Colonic mucosa (tissue), 4 donors: Measurements from ENCODE around the gene ZNF668. TPM values are rescaled to one million over a fixed set of nuclear protein-coding genes. Genes with fewer than 3 reads are reported as not detected.

ENCODE experiments used
- DNase-seq: peaks from one replicate; pipeline ENCODE4 v3.0.0-alpha.2; 2020
- H3K27ac ChIP-seq: fragments of 200-600 bp; one replicate; pipeline ENCODE4 v1.8.0; 2021
- H3K27me3 ChIP-seq: fragments of 200-600 bp; one replicate; pipeline ENCODE4 v1.8.0; 2021
- H3K36me3 ChIP-seq: fragments of 200-600 bp; one replicate; pipeline ENCODE4 v1.8.0; 2021
- H3K4me1 ChIP-seq: fragments of 200-600 bp; one replicate; pipeline ENCODE4 v1.8.0; 2021; ENCODE audit warnings: mild to moderate bottlenecking
- H3K4me3 ChIP-seq: fragments of 200-600 bp; one replicate; pipeline ENCODE4 v1.8.0; 2021
- H3K9ac ChIP-seq, 2 donors: one replicate each; pipeline ENCODE4 v1.7.0; 2013; ENCODE audit warnings: control low read depth in 2 of 2, low read depth in 2 of 2, low read length in 2 of 2
- H3K9me3 ChIP-seq: fragments of 200-600 bp; one replicate; pipeline ENCODE4 v1.8.0; 2021
- CTCF ChIP-seq: fragments of 200-600 bp; IDR thresholded peaks from one replicate; pipeline ENCODE4 v1.8.0; 2022; ENCODE audit warnings: antibody characterized with exemption, mild to moderate bottlenecking
- intact Hi-C: fragments of 100-400 bp; cut with DNase I; formaldehyde crosslinking; loops from one replicate; pipeline ENCODE4 v1.14.1; 2022
- total RNA-seq, 2 donors: library from RNA; stranded (reverse); fragmentation: NEBNext Ultra II Directional in 1 of 2; extraction: Animal tissue kit (Norgen Biotek cat#: 25700) in 1 of 2; gene quantifications; one replicate each; pipeline ENCODE4 v1.2.1, GENCODE V29; 2021
- donor health status: healthy.
- donor health status: DM: no; HTN: no; CAD: no.
- donor health status: DM: no; HTN: no; CAD: no.

Gene ZNF668
- total RNA-seq = 10 to 100 TPM in 1 of 2 donors, 1 to 10 TPM in 1; 7.8 to 12.8 TPM

GRCh38 chr16:31073970-31074813, at the start of gene ZNF668, which contains the start of gene ZNF646:
Gene ZNF668, minus strand, starts transcription at chr16:31074240. Its CDS starts 9,781 bp downstream, at chr16:31064459.
Gene ZNF646, plus strand, starts transcription at chr16:31074422. Its CDS starts 1,903 bp downstream, at chr16:31076325.
- peaks cover 15% of the 10 kb centered on the region for H3K4me1 ChIP-seq
- H3K4me3 ChIP-seq = peak within 1 kb of the TSS; percentile 80
- no peaks in the 10 kb centered on the region for H3K27me3 ChIP-seq
- intact Hi-C loops = no loop called here
- peaks cover 8% of the 10 kb centered on the region for H3K36me3 ChIP-seq
- peak; percentile 98 for DNase-seq
- peak within 1 kb of the TSS; percentile 93 to 96 for H3K9ac ChIP-seq
- no peaks in the 10 kb centered on the region for H3K9me3 ChIP-seq
- peak within 1 kb of the TSS; percentile 89 for H3K27ac ChIP-seq
- TF ChIP-seq CTCF = no peak

- intact Hi-C loops = no loop called here
- no peak for TF ChIP-seq CTCF
- peaks cover 16% of the 10 kb centered on the region for H3K36me3 ChIP-seq
- no peak overlapping the region for H3K27ac ChIP-seq
- no peaks in the 10 kb centered on the region for H3K27me3 ChIP-seq
- H3K4me1 ChIP-seq = peaks cover 3% of the 10 kb centered on the region
- no peak overlapping the region for H3K4me3 ChIP-seq
- no peaks in the 10 kb centered on the region for H3K9me3 ChIP-seq
- DNase-seq = no peak
- no peak overlapping the region for H3K9ac ChIP-seq
Observed at GRCh38 chr16:31120129-31120528, 46.1 kb upstream of the ZNF668 start.

- no peaks in the 10 kb centered on the region for H3K9me3 ChIP-seq
- H3K27ac ChIP-seq = peak overlapping the region; percentile 87
- intact Hi-C loops = no loop called here
- H3K36me3 ChIP-seq = peaks cover 16% of the 10 kb centered on the region
- H3K9ac ChIP-seq = peak overlapping the region; percentile 72 to 89
- peak overlapping the region; percentile 62 for H3K4me3 ChIP-seq
- TF ChIP-seq CTCF = no peak
- H3K27me3 ChIP-seq = no peaks in the 10 kb centered on the region
- peaks cover 3% of the 10 kb centered on the region for H3K4me1 ChIP-seq
- no peak for DNase-seq
Observed at GRCh38 chr16:31118223-31119155, 44.4 kb upstream of the ZNF668 start.

GRCh38 chr16:31117384-31118222, 43.6 kb upstream of the ZNF668 start, which contains the start of gene KAT8:
Gene KAT8, plus strand, starts transcription at chr16:31117664. Its CDS starts 18 bp downstream, at chr16:31117682.
- Histone ChIP-seq H3K27me3 (no peaks in the 10 kb centered on the region), H3K36me3 (peaks cover 16% of the 10 kb centered on the region), H3K9me3 (no peaks in the 10 kb centered on the region), H3K4me3 (peak within 1 kb of the TSS; percentile 62), H3K4me1 (peaks cover 3% of the 10 kb centered on the region), H3K9ac (peak within 1 kb of the TSS; percentile 72 to 89), H3K27ac (peak within 1 kb of the TSS; percentile 87)
- TF ChIP-seq CTCF = no peak
- peak; percentile 99 for DNase-seq
- intact Hi-C loops = no loop called here
